Measurements from ENCODE around the gene PSAPL1.

DNA sequence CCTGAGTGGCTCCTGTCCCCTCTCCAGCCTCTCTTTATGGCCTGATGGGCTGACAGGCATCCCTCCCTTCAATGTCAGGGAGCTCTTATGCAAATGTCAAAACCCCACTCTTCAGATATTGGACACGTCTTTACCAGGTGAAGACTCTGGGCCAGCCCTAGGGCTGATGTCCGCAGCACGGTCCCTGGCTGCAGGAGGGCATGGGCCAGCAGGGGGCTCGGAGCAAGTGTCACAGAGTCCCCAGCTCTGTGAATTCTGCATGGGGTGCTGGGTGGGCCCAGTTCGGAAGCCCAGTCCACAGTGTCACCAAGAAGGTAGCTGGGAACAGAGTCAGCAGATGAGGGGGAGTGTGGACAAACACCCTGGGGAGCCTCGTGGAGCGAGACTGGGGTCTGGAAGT, 39.6 kb upstream of the PSAPL1 start:
- no peak for TF ChIP-seq POLR2AphosphoS5 (IDR thresholded peaks at IDR 0.05)
- no peak for TF ChIP-seq EP300 (IDR thresholded peaks at IDR 0.05)
